Activated T-cell treated with anti-CD3 and anti-CD28 coated beads, Interleukin-2, amount 50 U/mL, for 4 hours (primary cell): ENCODE measurements around the gene GADD45GIP1. TPM values are rescaled to one million over a fixed set of nuclear protein-coding genes. Genes with fewer than 3 reads are reported as not detected.

Experiments
- total RNA-seq, 3 donors: library from RNA; stranded (reverse); gene quantifications; one replicate each; pipeline ENCODE4 v1.2.1, GENCODE V29; 2021

GADD45GIP1 gene
- total RNA-seq, 3 donors from 2014 or later = 60.5 to 65.2 (median 61.8) TPM

Other genes with a start within 250 kb of the GADD45GIP1 start
- gene TNPO2, start 233.3 kb downstream of the GADD45GIP1 start, total RNA-seq = 100 to 1,000 TPM; 223 to 236 (median 232) TPM
- 100 to 1,000 TPM; 223 to 251 (median 235) TPM for gene TRIR, start 222.5 kb downstream of the GADD45GIP1 start, total RNA-seq
- gene GET3, start 219.7 kb downstream of the GADD45GIP1 start, total RNA-seq = 10 to 100 TPM; 92.8 to 95.1 (median 93.8) TPM
- not detected for gene BEST2, start 205.4 kb downstream of the GADD45GIP1 start, total RNA-seq
- 1 to 10 TPM; 5.9 to 8.4 (median 6.0) TPM for gene HOOK2, start 181.7 kb downstream of the GADD45GIP1 start, total RNA-seq
- gene JUNB, start 165.7 kb downstream of the GADD45GIP1 start, total RNA-seq = 100 to 1,000 TPM; 261 to 295 (median 287) TPM
- gene PRDX2, start 155.4 kb downstream of the GADD45GIP1 start, total RNA-seq = 100 to 1,000 TPM; 185 to 224 (median 211) TPM
- gene THSD8, start 155.2 kb downstream of the GADD45GIP1 start, total RNA-seq = 10 to 100 TPM; 10.3 to 18.8 (median 12.6) TPM
- gene RNASEH2A, start 150.6 kb downstream of the GADD45GIP1 start, total RNA-seq = 10 to 100 TPM; 32.3 to 42.7 (median 39.1) TPM
- not detected for gene RTBDN, start 122.6 kb downstream of the GADD45GIP1 start, total RNA-seq
- 1 to 10 TPM in 1 of 3 donors, under 1 TPM in 2; 0.37 to 1.0 (median 0.38) TPM for gene MAST1, start 118.7 kb downstream of the GADD45GIP1 start, total RNA-seq
- 10 to 100 TPM; 14.3 to 19.5 (median 15.9) TPM for gene DNASE2, start 75.8 kb downstream of the GADD45GIP1 start, total RNA-seq
- under 1 TPM; 0.55 to 0.92 (median 0.68) TPM for gene KLF1, start 70.0 kb downstream of the GADD45GIP1 start, total RNA-seq
- gene GCDH, start 66.1 kb downstream of the GADD45GIP1 start, total RNA-seq = 10 to 100 TPM; 60.1 to 85.8 (median 72.8) TPM
- gene SYCE2, start 37.9 kb downstream of the GADD45GIP1 start, total RNA-seq = under 1 TPM; 0.53 to 0.91 (median 0.87) TPM
- gene FARSA, start 23.5 kb downstream of the GADD45GIP1 start, total RNA-seq = 100 to 1,000 TPM; 345 to 368 (median 368) TPM
- gene CALR, start 18.6 kb downstream of the GADD45GIP1 start, total RNA-seq = 1,000 to 10,000 TPM; 1,489 to 1,621 (median 1,575) TPM
- 100 to 1,000 TPM; 256 to 265 (median 264) TPM for gene RAD23A, start 11.4 kb downstream of the GADD45GIP1 start, total RNA-seq
- not detected for gene DAND5, start 12.4 kb upstream of the GADD45GIP1 start, total RNA-seq
- gene NFIX, start 38.3 kb upstream of the GADD45GIP1 start, total RNA-seq = 10 to 100 TPM; 11.1 to 20.4 (median 16.1) TPM
- gene LYL1, start 145.6 kb upstream of the GADD45GIP1 start, total RNA-seq = 1 to 10 TPM; 1.9 to 3.0 (median 2.9) TPM
- gene TRMT1, start 159.5 kb upstream of the GADD45GIP1 start, total RNA-seq = 100 to 1,000 TPM; 240 to 248 (median 246) TPM
- gene NACC1, start 161.0 kb upstream of the GADD45GIP1 start, total RNA-seq = 100 to 1,000 TPM; 127 to 137 (median 134) TPM
- gene STX10, start 193.2 kb upstream of the GADD45GIP1 start, total RNA-seq = 10 to 100 TPM; 64.5 to 66.0 (median 65.4) TPM
- 100 to 1,000 TPM in 2 of 3 donors, 10 to 100 TPM in 1; 99.4 to 113 (median 110) TPM for gene IER2, start 193.2 kb upstream of the GADD45GIP1 start, total RNA-seq